ENCODE data around the gene PLXNA4.

Gene PLXNA4

GRCh38 chr7:132443761-132444520, 132.3 kb downstream of the PLXNA4 start:
- no peak for DNase-seq (ENCODE audit: low read depth)
- TF ChIP-seq CTCF (IDR thresholded peaks at IDR 0.05; ENCODE audit: low read depth, low read length, missing control alignments), result no peak
- no peak overlapping the region for H3K4me3 ChIP-seq (ENCODE audit: low read depth, low read length)

- no peak for TF ChIP-seq CTCF (IDR thresholded peaks at IDR 0.05; ENCODE audit: low read depth, low read length, missing control alignments)
- DNase-seq (ENCODE audit: low read depth), result no peak
- H3K4me3 ChIP-seq (ENCODE audit: low read depth, low read length), result no peak overlapping the region
These were observed 134.3 kb downstream of the PLXNA4 start for GRCh38 chr7:132441935-132442334.

- no peak overlapping the region for H3K4me3 ChIP-seq (ENCODE audit: low read depth, low read length)
- no peak for TF ChIP-seq CTCF (IDR thresholded peaks at IDR 0.05; ENCODE audit: low read depth, low read length, missing control alignments)
- no peak for DNase-seq (ENCODE audit: low read depth)
These were observed 136.1 kb downstream of the PLXNA4 start for GRCh38 chr7:132440151-132440550.

GRCh38 chr7:132438926-132439325, 137.3 kb downstream of the PLXNA4 start:
- no peak for DNase-seq (ENCODE audit: low read depth)
- H3K4me3 ChIP-seq (ENCODE audit: low read depth, low read length), result no peak overlapping the region
- TF ChIP-seq CTCF (IDR thresholded peaks at IDR 0.05; ENCODE audit: low read depth, low read length, missing control alignments), result no peak

GRCh38 chr7:132437730-132438129, 138.5 kb downstream of the PLXNA4 start:
- no peak for TF ChIP-seq CTCF (IDR thresholded peaks at IDR 0.05; ENCODE audit: low read depth, low read length, missing control alignments)
- no peak overlapping the region for H3K4me3 ChIP-seq (ENCODE audit: low read depth, low read length)

GRCh38 chr7:132436121-132436520, 140.1 kb downstream of the PLXNA4 start:
- H3K4me3 ChIP-seq (ENCODE audit: low read depth, low read length), result no peak overlapping the region
- no peak for TF ChIP-seq CTCF (IDR thresholded peaks at IDR 0.05; ENCODE audit: low read depth, low read length, missing control alignments)
- DNase-seq (ENCODE audit: low read depth), result no peak

More at GRCh38 chr7:132437730-132438129, 138.5 kb downstream of the PLXNA4 start:
- no peak for DNase-seq (ENCODE audit: low read depth)
